ENCODE measurements around the gene INTS2. TPM values are rescaled to one million over a fixed set of nuclear protein-coding genes. Genes with fewer than 3 reads are reported as not detected.

INTS2 gene
- total RNA-seq, 1 donor = 9.8 TPM

DNA sequence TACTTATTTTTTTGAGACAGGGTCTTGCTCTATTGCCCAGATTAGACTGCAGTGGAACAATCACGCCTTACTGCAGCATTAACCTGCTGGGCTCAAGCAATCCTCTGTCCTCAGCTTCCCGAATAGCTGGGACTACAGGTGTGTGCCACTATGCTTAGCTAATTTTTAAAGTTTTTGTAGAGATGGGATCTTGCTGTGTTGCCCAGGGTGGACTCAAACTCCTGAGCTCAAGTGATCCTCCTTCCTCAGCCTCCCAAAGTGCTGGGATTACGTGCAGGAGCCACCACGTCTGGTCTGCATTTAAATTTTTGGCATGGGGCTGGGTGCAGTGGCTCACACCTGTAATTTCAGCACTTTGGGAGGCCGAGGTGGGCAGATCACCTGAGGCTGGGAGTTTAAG, 41.0 kb upstream of the INTS2 start:
- no peak overlapping the region for H3K4me2 ChIP-seq (ENCODE audit: insufficient read depth, low read length)
- no peak overlapping the region for H2AFZ ChIP-seq (ENCODE audit: low read length)
- DNase-seq (ENCODE audit: insufficient read length, low spot score, missing footprints) = no peak
- TF ChIP-seq, protein P1, sequence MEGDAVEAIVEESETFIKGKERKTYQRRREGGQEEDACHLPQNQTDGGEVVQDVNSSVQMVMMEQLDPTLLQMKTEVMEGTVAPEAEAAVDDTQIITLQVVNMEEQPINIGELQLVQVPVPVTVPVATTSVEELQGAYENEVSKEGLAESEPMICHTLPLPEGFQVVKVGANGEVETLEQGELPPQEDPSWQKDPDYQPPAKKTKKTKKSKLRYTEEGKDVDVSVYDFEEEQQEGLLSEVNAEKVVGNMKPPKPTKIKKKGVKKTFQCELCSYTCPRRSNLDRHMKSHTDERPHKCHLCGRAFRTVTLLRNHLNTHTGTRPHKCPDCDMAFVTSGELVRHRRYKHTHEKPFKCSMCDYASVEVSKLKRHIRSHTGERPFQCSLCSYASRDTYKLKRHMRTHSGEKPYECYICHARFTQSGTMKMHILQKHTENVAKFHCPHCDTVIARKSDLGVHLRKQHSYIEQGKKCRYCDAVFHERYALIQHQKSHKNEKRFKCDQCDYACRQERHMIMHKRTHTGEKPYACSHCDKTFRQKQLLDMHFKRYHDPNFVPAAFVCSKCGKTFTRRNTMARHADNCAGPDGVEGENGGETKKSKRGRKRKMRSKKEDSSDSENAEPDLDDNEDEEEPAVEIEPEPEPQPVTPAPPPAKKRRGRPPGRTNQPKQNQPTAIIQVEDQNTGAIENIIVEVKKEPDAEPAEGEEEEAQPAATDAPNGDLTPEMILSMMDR (IDR thresholded peaks at IDR 0.05; ENCODE audit: extremely low read depth, low read depth, low read length) = no peak
- no peaks in the 10 kb centered on the region for H3K27me3 ChIP-seq (ENCODE audit: insufficient read depth, low read length)
- no peaks in the 10 kb centered on the region for H3K4me1 ChIP-seq (ENCODE audit: insufficient read depth, low read length)
- peaks cover 3% of the 10 kb centered on the region for H4K20me1 ChIP-seq (ENCODE audit: insufficient read depth, low read length)
- peaks cover 13% of the 10 kb centered on the region for H3K79me2 ChIP-seq (ENCODE audit: insufficient read depth, low read length)
- H3K4me3 ChIP-seq (ENCODE audit: insufficient read depth, low read length) = no peak overlapping the region
- H3K27ac ChIP-seq (ENCODE audit: low read depth, low read length) = no peak overlapping the region
- peaks cover 68% of the 10 kb centered on the region for H3K36me3 ChIP-seq (ENCODE audit: insufficient read depth, low read length)
- H3K9me3 ChIP-seq (ENCODE audit: low read depth, low read length) = no peaks in the 10 kb centered on the region

DNA sequence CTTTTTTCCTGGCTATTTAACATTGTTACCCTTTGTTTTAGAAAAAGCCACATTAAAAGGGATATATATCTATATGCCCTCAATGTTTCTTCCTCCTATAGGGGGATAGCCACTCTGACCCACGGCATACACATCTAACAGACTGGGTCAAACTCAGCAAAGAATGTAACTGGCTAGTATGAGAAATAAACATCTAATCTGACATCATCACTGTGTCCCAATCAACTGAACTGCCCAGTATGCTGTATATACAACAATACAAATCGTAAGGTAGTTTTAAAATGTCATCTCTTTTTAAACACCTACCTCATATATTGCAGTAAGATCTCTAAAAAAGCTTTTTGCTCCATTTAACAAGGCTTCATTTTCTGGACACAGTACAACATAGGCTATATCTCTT, 39.9 kb upstream of the INTS2 start:
- TF ChIP-seq, protein P1 (IDR thresholded peaks at IDR 0.05; ENCODE audit: extremely low read depth, low read depth, low read length) = no peak
- DNase-seq (ENCODE audit: insufficient read length, low spot score, missing footprints) = no peak
- no peak overlapping the region for H3K4me2 ChIP-seq (ENCODE audit: insufficient read depth, low read length)
- H3K36me3 ChIP-seq (ENCODE audit: insufficient read depth, low read length) = peaks cover 73% of the 10 kb centered on the region
- no peaks in the 10 kb centered on the region for H3K4me1 ChIP-seq (ENCODE audit: insufficient read depth, low read length)
- H3K4me3 ChIP-seq (ENCODE audit: insufficient read depth, low read length) = no peak overlapping the region
- H2AFZ ChIP-seq (ENCODE audit: low read length) = no peak overlapping the region
- H3K27me3 ChIP-seq (ENCODE audit: insufficient read depth, low read length) = no peaks in the 10 kb centered on the region
- peaks cover 12% of the 10 kb centered on the region for H3K79me2 ChIP-seq (ENCODE audit: insufficient read depth, low read length)
- no peaks in the 10 kb centered on the region for H4K20me1 ChIP-seq (ENCODE audit: insufficient read depth, low read length)
- no peaks in the 10 kb centered on the region for H3K9me3 ChIP-seq (ENCODE audit: low read depth, low read length)
- H3K27ac ChIP-seq (ENCODE audit: low read depth, low read length) = no peak overlapping the region

DNA sequence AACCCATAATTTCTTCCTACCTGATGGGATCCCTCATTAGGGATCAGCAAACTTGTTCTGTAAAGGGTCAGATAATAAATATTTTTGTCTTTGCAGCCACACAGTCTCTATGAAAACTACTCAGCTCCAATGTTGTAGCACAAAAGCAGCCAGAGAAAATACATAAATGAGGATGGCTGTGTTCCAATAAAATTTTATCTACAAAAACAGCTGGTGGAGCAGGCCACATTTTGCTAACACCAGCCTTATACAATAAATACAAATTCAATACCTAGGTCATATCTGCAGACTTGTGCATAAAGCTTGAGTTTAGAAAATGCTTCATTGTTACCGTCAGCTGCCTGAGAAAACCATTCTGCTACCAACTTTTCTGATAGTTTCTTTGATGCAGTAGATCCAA, 38.4 kb upstream of the INTS2 start:
- H3K4me3 ChIP-seq (ENCODE audit: insufficient read depth, low read length) = no peak overlapping the region
- H3K4me2 ChIP-seq (ENCODE audit: insufficient read depth, low read length) = no peak overlapping the region
- H4K20me1 ChIP-seq (ENCODE audit: insufficient read depth, low read length) = no peaks in the 10 kb centered on the region
- no peaks in the 10 kb centered on the region for H3K9me3 ChIP-seq (ENCODE audit: low read depth, low read length)
- H2AFZ ChIP-seq (ENCODE audit: low read length) = no peak overlapping the region
- peaks cover 12% of the 10 kb centered on the region for H3K79me2 ChIP-seq (ENCODE audit: insufficient read depth, low read length)
- no peak overlapping the region for H3K27ac ChIP-seq (ENCODE audit: low read depth, low read length)
- peaks cover 73% of the 10 kb centered on the region for H3K36me3 ChIP-seq (ENCODE audit: insufficient read depth, low read length)
- DNase-seq (ENCODE audit: insufficient read length, low spot score, missing footprints) = no peak
- no peaks in the 10 kb centered on the region for H3K27me3 ChIP-seq (ENCODE audit: insufficient read depth, low read length)
- H3K4me1 ChIP-seq (ENCODE audit: insufficient read depth, low read length) = no peaks in the 10 kb centered on the region
- TF ChIP-seq, protein P1 (IDR thresholded peaks at IDR 0.05; ENCODE audit: extremely low read depth, low read depth, low read length) = no peak

DNA sequence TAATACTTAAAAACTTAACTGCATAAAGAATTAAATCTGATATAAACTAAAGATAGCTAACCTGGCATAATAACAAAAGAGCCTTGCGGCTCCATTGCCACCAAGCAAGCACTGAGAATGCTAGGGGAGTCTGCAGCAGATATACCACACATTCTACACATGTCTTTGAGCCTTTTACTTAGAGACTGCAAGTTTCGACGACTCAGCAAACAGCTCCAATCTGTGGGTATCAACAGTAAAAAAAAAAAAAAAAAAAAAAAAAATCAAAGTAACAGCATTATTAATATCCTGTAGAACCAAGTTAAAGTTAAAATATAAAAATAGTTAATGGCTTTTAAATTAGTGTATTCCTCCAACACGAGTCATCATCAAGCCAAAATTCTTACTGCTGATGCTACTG, 27.8 kb upstream of the INTS2 start:
- Histone ChIP-seq H3K27ac (ENCODE audit: low read depth, low read length) (no peak overlapping the region), H3K27me3 (ENCODE audit: insufficient read depth, low read length) (no peaks in the 10 kb centered on the region), H3K36me3 (ENCODE audit: insufficient read depth, low read length) (peaks cover 66% of the 10 kb centered on the region), H3K79me2 (ENCODE audit: insufficient read depth, low read length) (peaks cover 2% of the 10 kb centered on the region), H3K9me3 (ENCODE audit: low read depth, low read length) (no peaks in the 10 kb centered on the region), H3K4me3 (ENCODE audit: insufficient read depth, low read length) (no peak overlapping the region), H4K20me1 (ENCODE audit: insufficient read depth, low read length) (no peaks in the 10 kb centered on the region), H2AFZ (ENCODE audit: low read length) (no peak overlapping the region), H3K4me2 (ENCODE audit: insufficient read depth, low read length) (no peak overlapping the region), H3K4me1 (ENCODE audit: insufficient read depth, low read length) (no peaks in the 10 kb centered on the region)
- TF ChIP-seq, protein P1 (IDR thresholded peaks at IDR 0.05; ENCODE audit: extremely low read depth, low read depth, low read length) = no peak
- DNase-seq (ENCODE audit: insufficient read length, low spot score, missing footprints) = peak; percentile 9
